NCI-H69 (cell line): ENCODE data around the gene GRB14.

Experiments used
- DNase-seq: peaks from one replicate; lab custom pipeline; 2025; lab: John Stamatoyannopoulos, UW

The GRB14 gene

GRCh38 chr2:164613321-164613982 is 7.8 kb downstream of the GRB14 start:
- DNase-seq: no peak

- DNase-seq: no peak
Measured at GRCh38 chr2:164609790-164610189, 11.5 kb downstream of the GRB14 start.

GRCh38 chr2:164606557-164606956 is 14.7 kb downstream of the GRB14 start:
- DNase-seq: no peak

GRCh38 chr2:164605295-164605694 is 16.0 kb downstream of the GRB14 start:
- no peak for DNase-seq

GRCh38 chr2:164600763-164601162 is 20.5 kb downstream of the GRB14 start:
- no peak for DNase-seq

- DNase-seq: no peak
Measured at GRCh38 chr2:164599954-164600589, 21.2 kb downstream of the GRB14 start.

- DNase-seq: no peak
Measured at GRCh38 chr2:164597983-164598382, 23.3 kb downstream of the GRB14 start.

- no peak for DNase-seq
Measured at GRCh38 chr2:164595031-164595430, 26.3 kb downstream of the GRB14 start.

- no peak for DNase-seq
Measured at GRCh38 chr2:164593959-164594358, 27.3 kb downstream of the GRB14 start.

- no peak for DNase-seq
Measured at GRCh38 chr2:164593541-164593940, 27.7 kb downstream of the GRB14 start.

GRCh38 chr2:164589522-164589921 is 31.8 kb downstream of the GRB14 start:
- DNase-seq: no peak

- DNase-seq: no peak
Measured at GRCh38 chr2:164581050-164581449, 40.2 kb downstream of the GRB14 start.

- DNase-seq: no peak
Measured at GRCh38 chr2:164574931-164575330, 46.4 kb downstream of the GRB14 start.

GRCh38 chr2:164570475-164570874 is 50.8 kb downstream of the GRB14 start:
- no peak for DNase-seq

GRCh38 chr2:164569378-164569777 is 51.9 kb downstream of the GRB14 start:
- no peak for DNase-seq

GRCh38 chr2:164568317-164568716 is 53.0 kb downstream of the GRB14 start:
- no peak for DNase-seq

- DNase-seq: no peak
Measured at GRCh38 chr2:164567335-164567989, 53.8 kb downstream of the GRB14 start.

GRCh38 chr2:164565359-164565758 is 55.9 kb downstream of the GRB14 start:
- no peak for DNase-seq

- no peak for DNase-seq
Measured at GRCh38 chr2:164562666-164563065, 58.6 kb downstream of the GRB14 start.

GRCh38 chr2:164561991-164562390 is 59.3 kb downstream of the GRB14 start:
- DNase-seq: no peak

- no peak for DNase-seq
Measured at GRCh38 chr2:164561416-164561815, 59.9 kb downstream of the GRB14 start.

GRCh38 chr2:164560902-164561301 is 60.4 kb downstream of the GRB14 start:
- no peak for DNase-seq

GRCh38 chr2:164560181-164560792 is 61.0 kb downstream of the GRB14 start:
- no peak for DNase-seq
